ENCODE results near the gene CAPN10. TPM values are rescaled to one million over a fixed set of nuclear protein-coding genes. Genes with fewer than 3 reads are reported as not detected.

Gene CAPN10
- total and polyA plus RNA-seq, 2 donors from 2014 or later, result 26.3 to 50.9 TPM

DNA sequence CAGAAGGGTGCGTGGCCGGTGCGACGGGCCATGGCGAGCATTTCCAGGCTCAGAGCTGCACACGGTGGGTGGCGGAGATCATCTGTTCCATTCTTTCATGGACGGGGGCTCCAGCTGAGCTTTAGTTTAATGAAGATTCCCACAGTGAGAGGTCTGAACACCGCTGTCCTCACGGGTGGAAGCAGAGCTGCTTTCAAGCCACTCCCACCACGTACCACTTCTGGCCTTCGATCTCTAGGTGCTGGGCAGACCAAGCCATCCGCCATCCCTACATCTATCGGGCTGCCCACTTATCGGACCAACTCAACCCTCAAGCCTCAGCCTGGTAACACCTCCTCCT, 57.2 kb downstream of the CAPN10 start:
- Histone ChIP-seq H3K4me3 (ENCODE audit: low read length in 3 of 3) (no peak overlapping the region), H3K4me1 (ENCODE audit: control insufficient read depth in 2 of 3, insufficient read depth in 2 of 3, low read depth in 1 of 3, low read length in 3 of 3) (no peaks in the 10 kb centered on the region), H3K36me3 (ENCODE audit: control insufficient read depth in 2 of 3, insufficient read depth in 3 of 3, low read length in 3 of 3) (no peaks in the 10 kb centered on the region), H3K9ac (ENCODE audit: low read length in 3 of 3) (no peak overlapping the region), H3K27me3 (ENCODE audit: control insufficient read depth, insufficient read depth, low read length) (no peaks in the 10 kb centered on the region), H3K27ac (ENCODE audit: low read depth in 2 of 2, low read length in 2 of 2) (no peak overlapping the region), H3K9me3 (ENCODE audit: control insufficient read depth in 2 of 3, insufficient read depth in 1 of 3, low read length in 3 of 3) (no peaks in the 10 kb centered on the region)
- FAIRE-seq (no peak), DNase-seq (no peak)
- intact Hi-C loops (cut with DNase I), result no loop called here
- TF ChIP-seq, protein P1, sequence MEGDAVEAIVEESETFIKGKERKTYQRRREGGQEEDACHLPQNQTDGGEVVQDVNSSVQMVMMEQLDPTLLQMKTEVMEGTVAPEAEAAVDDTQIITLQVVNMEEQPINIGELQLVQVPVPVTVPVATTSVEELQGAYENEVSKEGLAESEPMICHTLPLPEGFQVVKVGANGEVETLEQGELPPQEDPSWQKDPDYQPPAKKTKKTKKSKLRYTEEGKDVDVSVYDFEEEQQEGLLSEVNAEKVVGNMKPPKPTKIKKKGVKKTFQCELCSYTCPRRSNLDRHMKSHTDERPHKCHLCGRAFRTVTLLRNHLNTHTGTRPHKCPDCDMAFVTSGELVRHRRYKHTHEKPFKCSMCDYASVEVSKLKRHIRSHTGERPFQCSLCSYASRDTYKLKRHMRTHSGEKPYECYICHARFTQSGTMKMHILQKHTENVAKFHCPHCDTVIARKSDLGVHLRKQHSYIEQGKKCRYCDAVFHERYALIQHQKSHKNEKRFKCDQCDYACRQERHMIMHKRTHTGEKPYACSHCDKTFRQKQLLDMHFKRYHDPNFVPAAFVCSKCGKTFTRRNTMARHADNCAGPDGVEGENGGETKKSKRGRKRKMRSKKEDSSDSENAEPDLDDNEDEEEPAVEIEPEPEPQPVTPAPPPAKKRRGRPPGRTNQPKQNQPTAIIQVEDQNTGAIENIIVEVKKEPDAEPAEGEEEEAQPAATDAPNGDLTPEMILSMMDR (IDR thresholded peaks at IDR 0.05; ENCODE audit: borderline replicate concordance, extremely low read depth, insufficient read depth), result no peak

DNA sequence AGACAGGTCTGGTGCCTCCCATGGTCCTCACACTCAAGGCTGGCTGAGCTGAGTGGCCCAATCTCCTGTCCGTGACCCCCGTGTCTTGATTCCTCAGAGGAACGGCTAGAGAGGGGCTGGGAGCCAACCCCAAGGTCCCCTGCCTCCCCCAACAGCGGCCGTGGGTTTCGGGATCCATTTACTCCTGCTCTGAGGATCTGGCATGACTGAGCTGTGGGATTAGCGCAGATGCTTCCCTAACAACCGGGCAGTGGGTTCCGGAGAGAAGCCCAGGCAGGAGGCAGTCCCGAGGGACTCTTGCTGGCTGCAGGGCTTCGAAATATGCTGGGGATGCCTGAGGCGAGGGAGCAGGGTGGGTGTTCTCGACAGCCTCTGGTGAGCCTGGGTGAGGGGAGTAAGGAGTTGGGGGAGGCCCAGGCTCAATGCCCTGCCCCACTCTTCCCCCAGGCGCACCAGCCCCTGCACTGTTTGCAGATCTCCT, 57.7 kb downstream of the CAPN10 start:
- no peak for FAIRE-seq
- TF ChIP-seq, protein P1 (IDR thresholded peaks at IDR 0.05; ENCODE audit: borderline replicate concordance, extremely low read depth, insufficient read depth), result no peak
- Histone ChIP-seq H3K4me1 (ENCODE audit: control insufficient read depth in 2 of 3, insufficient read depth in 2 of 3, low read depth in 1 of 3, low read length in 3 of 3) (no peaks in the 10 kb centered on the region), H3K36me3 (ENCODE audit: control insufficient read depth in 2 of 3, insufficient read depth in 3 of 3, low read length in 3 of 3) (no peaks in the 10 kb centered on the region), H3K9ac (ENCODE audit: low read length in 3 of 3) (no peak overlapping the region), H3K27ac (ENCODE audit: low read depth in 2 of 2, low read length in 2 of 2) (no peak overlapping the region), H3K9me3 (ENCODE audit: control insufficient read depth in 2 of 3, insufficient read depth in 1 of 3, low read length in 3 of 3) (no peaks in the 10 kb centered on the region), H3K4me3 (ENCODE audit: low read length in 3 of 3) (no peak overlapping the region), H3K27me3 (ENCODE audit: control insufficient read depth, insufficient read depth, low read length) (no peaks in the 10 kb centered on the region)
- DNase-seq, result peak in 1 of 5 donors; percentile 25
- intact Hi-C loops (cut with DNase I), result no loop called here

DNA sequence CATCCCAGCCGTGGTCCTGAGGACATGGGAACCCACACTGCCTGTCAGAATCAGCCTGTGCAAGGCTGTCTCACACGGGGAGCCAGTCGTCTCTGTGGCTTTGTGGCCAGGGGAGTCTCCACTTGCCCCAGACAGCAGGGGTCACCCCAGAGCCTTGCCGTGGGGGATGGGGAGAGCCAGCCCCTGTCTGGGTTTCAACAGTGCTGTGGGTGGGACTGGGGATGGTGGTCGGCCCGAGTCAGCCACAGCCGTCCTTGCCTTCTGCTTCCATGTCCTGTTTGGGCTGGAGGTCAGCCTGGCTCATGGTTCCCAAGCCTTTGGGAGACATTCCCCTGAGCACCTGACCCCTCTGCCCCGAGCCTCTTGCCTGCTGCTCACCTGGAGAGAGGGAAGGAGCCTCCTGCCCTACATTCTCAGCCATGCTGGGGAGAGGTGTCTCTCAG, 58.3 kb downstream of the CAPN10 start:
- no peak overlapping the region for H3K27ac ChIP-seq (ENCODE audit: low read depth in 2 of 2, low read length in 2 of 2)
- no peak overlapping the region for H3K9ac ChIP-seq (ENCODE audit: low read length in 3 of 3)
- H3K4me1 ChIP-seq (ENCODE audit: control insufficient read depth in 2 of 3, insufficient read depth in 2 of 3, low read depth in 1 of 3, low read length in 3 of 3), result no peaks in the 10 kb centered on the region
- no peaks in the 10 kb centered on the region for H3K9me3 ChIP-seq (ENCODE audit: control insufficient read depth in 2 of 3, insufficient read depth in 1 of 3, low read length in 3 of 3)
- H3K4me3 ChIP-seq (ENCODE audit: low read length in 3 of 3), result no peak overlapping the region
- no peaks in the 10 kb centered on the region for H3K36me3 ChIP-seq (ENCODE audit: control insufficient read depth in 2 of 3, insufficient read depth in 3 of 3, low read length in 3 of 3)
- no peaks in the 10 kb centered on the region for H3K27me3 ChIP-seq (ENCODE audit: control insufficient read depth, insufficient read depth, low read length)
- DNase-seq (peak in 1 of 5 donors; percentile 27), FAIRE-seq (no peak)
- TF ChIP-seq, protein P1 (IDR thresholded peaks at IDR 0.05; ENCODE audit: borderline replicate concordance, extremely low read depth, insufficient read depth), result no peak
- intact Hi-C loops (cut with DNase I), result no loop called here

DNA sequence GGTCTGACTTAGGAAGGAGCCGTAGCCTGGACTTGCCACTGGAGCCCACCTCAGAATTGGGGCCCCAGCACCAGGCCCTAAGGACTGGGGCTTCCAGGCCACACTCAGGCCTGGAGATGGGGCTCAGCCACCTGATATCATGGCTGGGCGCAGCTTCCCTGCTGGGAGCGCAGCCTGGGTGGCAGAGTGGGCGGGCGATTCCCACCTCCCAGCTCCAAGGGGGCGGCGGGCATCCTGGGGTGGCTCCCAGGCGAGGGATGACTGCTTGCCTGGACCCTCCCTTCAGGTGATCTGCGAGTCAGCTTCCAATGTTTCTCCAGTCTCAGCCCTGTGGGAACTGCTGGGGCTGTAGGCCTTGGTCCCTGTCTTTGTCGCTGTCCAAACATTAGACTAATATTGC, 58.8 kb downstream of the CAPN10 start:
- H3K9me3 ChIP-seq (ENCODE audit: control insufficient read depth in 2 of 3, insufficient read depth in 1 of 3, low read length in 3 of 3), result no peaks in the 10 kb centered on the region
- H3K36me3 ChIP-seq (ENCODE audit: control insufficient read depth in 2 of 3, insufficient read depth in 3 of 3, low read length in 3 of 3), result no peaks in the 10 kb centered on the region
- H3K27ac ChIP-seq (ENCODE audit: low read depth in 2 of 2, low read length in 2 of 2), result no peak overlapping the region
- H3K4me1 ChIP-seq (ENCODE audit: control insufficient read depth in 2 of 3, insufficient read depth in 2 of 3, low read depth in 1 of 3, low read length in 3 of 3), result no peaks in the 10 kb centered on the region
- DNase-seq (no peak), FAIRE-seq (no peak)
- H3K9ac ChIP-seq (ENCODE audit: low read length in 3 of 3), result no peak overlapping the region
- no peak overlapping the region for H3K4me3 ChIP-seq (ENCODE audit: low read length in 3 of 3)
- no peaks in the 10 kb centered on the region for H3K27me3 ChIP-seq (ENCODE audit: control insufficient read depth, insufficient read depth, low read length)
- intact Hi-C loops (cut with DNase I), result no loop called here
- TF ChIP-seq, protein P1 (IDR thresholded peaks at IDR 0.05; ENCODE audit: borderline replicate concordance, extremely low read depth, insufficient read depth), result no peak
